Measurements from ENCODE around the gene NLRP6. TPM values are rescaled to one million over a fixed set of nuclear protein-coding genes. Genes with fewer than 3 reads are reported as not detected.
"Not testable (repeated sequence)": the region's sequence is repeated elsewhere in the genome, so short reads cannot be mapped to it uniquely, and the experiment has no call there.

NLRP6 gene
- total RNA-seq, 1 experiment from 2014 or later = not detected

DNA sequence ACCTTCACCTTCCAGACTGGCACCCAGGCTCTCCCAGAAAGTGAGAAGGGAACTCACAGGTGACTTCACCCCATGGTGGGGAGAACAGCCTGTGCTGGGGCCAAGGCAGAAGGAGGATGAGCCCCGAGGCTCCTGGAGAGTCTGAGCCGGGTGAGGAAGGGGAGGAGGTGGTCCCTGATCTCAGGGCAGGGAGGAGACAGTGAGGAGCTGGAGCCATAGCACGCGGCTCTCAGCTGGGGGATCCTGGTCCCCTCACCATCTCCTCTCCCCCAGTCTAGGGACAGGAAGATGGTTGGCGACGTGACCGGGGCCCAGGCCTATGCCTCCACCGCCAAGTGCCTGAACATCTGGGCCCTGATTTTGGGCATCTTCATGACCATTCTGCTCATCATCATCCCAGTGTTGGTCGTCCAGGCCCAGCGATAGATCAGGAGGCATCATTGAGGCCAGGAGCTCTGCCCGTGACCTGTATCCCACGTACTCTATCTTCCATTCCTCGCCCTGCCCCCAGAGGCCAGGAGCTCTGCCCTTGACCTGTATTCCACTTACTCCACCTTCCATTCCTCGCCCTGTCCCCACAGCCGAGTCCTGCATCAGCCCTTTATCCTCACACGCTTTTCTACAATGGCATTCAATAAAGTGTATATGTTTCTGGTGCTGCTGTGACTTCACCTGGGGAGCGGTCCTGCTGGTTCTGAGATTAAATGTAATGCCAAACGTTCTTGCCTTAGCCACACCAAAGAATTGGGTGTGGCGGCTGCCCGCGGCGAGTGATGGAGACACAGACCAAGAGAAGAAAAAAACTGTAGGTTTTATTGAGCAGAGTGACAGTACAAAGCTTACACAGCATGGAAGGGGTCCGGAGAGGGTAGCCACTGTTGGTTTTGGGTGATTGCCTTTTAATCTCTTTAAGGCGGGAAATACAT lies 30.8 kb downstream of the NLRP6 start:
- peak overlapping the region; percentile 31; the same call in 1 of the 2 replicates for H3K4me2 ChIP-seq
- intact Hi-C loops (cut with micrococcal nuclease; ENCODE audit: unreplicated experiment) = loop anchor here (5.0 kb wide), 2 partner anchors 48 to 138 kb away; no protein-coding TSS in a partner anchor
- TSS peak; percentile 68 for BruUV-seq (replicated peaks)
- H3K9me2 ChIP-seq (ENCODE audit: insufficient read depth); POLR2A ChIA-PET (ENCODE audit: unreplicated experiment); H3K36me3 ChIP-seq (ENCODE audit: low read depth); H2AFZ ChIP-seq; CTCF ChIA-PET; H3K79me2 ChIP-seq (ENCODE audit: low read depth); H3K27me3 ChIP-seq (ENCODE audit: insufficient read depth, low read depth); H3K27ac ChIP-seq; H3K4me1 ChIP-seq (replicated peaks; ENCODE audit: insufficient read depth); H3F3A ChIP-seq (ENCODE audit: insufficient read depth, low read depth); H4K20me1 ChIP-seq (ENCODE audit: insufficient read depth); H3K9me3 ChIP-seq (ENCODE audit: insufficient read depth, low read depth); H3K4me3 ChIP-seq: not testable (repeated sequence)
- DNase-seq = peak; percentile 70 to 72

DNA sequence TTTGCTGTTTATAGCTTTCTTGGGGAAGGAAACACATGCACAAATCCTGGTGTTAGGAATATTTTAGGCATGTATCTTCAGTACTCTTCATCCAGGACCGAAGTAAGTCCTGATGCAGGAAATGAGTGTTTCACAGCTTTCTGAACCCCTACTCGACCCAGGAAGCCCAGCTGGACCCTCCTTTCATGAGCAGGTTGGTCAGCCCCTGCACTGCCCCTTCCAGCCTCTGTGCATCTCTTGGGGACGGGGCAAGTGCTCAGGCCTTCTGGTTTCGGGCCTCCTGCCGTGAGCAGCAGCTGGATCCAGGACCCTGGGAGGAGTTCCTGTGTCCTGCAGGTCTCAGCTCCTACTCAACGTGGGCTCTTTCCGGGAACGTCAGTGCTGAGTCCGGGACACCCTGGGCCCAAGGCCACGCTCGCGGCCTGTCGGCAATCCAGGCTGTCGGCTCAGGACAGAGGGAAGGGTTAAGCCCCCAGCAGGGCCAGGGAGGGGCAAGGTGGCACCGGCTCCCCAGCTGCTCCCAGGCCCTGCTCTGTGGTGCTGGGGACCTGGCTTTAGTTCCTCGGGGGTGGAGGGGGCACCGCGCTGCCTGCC lies 31.9 kb downstream of the NLRP6 start:
- H3K27ac ChIP-seq; H4K20me1 ChIP-seq (ENCODE audit: insufficient read depth); H3K4me1 ChIP-seq (replicated peaks; ENCODE audit: insufficient read depth); BruUV-seq (replicated peaks); H3K36me3 ChIP-seq (ENCODE audit: low read depth); H3K9me3 ChIP-seq (ENCODE audit: insufficient read depth, low read depth); H3F3A ChIP-seq (ENCODE audit: insufficient read depth, low read depth); H3K9me2 ChIP-seq (ENCODE audit: insufficient read depth); DNase-seq; POLR2A ChIA-PET (ENCODE audit: unreplicated experiment); H2AFZ ChIP-seq; H3K27me3 ChIP-seq (ENCODE audit: insufficient read depth, low read depth); H3K79me2 ChIP-seq (ENCODE audit: low read depth); H3K4me3 ChIP-seq; CTCF ChIA-PET: not testable (repeated sequence)
- H3K4me2 ChIP-seq = peak overlapping the region; percentile 31; the same call in 1 of the 2 replicates
- intact Hi-C loops (cut with micrococcal nuclease; ENCODE audit: unreplicated experiment) = loop anchor here (5.0 kb wide), 2 partner anchors 47 to 137 kb away; no protein-coding TSS in a partner anchor

DNA sequence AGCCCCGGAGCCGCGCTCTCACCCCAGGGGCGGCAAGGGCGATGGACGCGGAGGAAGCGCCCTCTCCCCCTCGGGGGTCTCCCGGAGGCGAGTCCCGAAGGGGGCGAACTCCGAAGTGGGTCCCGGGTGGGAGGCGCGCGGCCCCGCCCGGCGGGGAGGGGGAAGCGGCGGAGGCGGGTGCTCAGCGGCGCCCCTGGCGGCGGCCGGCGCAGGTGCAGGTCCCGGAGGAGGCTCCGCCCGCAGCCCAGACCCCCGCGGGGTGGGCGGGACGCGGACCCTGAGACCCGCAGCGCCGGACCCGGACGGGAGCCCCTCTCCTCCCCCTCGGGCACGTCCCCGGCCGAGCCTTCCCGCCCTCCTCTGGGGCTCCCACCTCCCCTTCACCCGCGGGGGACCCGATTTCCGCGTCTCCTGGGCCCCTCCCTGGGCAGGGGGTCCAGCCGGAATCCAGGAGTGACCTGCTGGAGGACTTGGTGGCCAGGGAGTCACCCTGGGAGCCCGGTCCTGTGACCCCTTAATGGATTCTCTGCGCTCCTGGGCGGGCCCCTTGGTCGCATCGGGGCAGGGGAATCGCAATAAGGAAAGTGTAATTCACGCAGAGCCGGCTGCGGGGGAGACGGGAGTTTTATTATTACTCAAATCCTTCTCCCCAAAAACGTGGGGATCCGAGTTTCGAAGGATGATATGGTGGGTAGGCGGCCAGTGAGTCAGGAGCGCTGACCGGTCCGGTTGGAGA lies 33.0 kb downstream of the NLRP6 start:
- H3K9me2 ChIP-seq (ENCODE audit: insufficient read depth); H3K27me3 ChIP-seq (ENCODE audit: insufficient read depth, low read depth); H3K9me3 ChIP-seq (ENCODE audit: insufficient read depth, low read depth); CTCF ChIA-PET; DNase-seq; POLR2A ChIA-PET (ENCODE audit: unreplicated experiment); H3K4me3 ChIP-seq; BruUV-seq (replicated peaks); H3K79me2 ChIP-seq (ENCODE audit: low read depth); H2AFZ ChIP-seq; H3K4me2 ChIP-seq; H3K36me3 ChIP-seq (ENCODE audit: low read depth); H3K4me1 ChIP-seq (replicated peaks; ENCODE audit: insufficient read depth); H3K27ac ChIP-seq; H3F3A ChIP-seq (ENCODE audit: insufficient read depth, low read depth); H4K20me1 ChIP-seq (ENCODE audit: insufficient read depth); intact Hi-C loops (cut with micrococcal nuclease; ENCODE audit: unreplicated experiment): not testable (repeated sequence)

DNA sequence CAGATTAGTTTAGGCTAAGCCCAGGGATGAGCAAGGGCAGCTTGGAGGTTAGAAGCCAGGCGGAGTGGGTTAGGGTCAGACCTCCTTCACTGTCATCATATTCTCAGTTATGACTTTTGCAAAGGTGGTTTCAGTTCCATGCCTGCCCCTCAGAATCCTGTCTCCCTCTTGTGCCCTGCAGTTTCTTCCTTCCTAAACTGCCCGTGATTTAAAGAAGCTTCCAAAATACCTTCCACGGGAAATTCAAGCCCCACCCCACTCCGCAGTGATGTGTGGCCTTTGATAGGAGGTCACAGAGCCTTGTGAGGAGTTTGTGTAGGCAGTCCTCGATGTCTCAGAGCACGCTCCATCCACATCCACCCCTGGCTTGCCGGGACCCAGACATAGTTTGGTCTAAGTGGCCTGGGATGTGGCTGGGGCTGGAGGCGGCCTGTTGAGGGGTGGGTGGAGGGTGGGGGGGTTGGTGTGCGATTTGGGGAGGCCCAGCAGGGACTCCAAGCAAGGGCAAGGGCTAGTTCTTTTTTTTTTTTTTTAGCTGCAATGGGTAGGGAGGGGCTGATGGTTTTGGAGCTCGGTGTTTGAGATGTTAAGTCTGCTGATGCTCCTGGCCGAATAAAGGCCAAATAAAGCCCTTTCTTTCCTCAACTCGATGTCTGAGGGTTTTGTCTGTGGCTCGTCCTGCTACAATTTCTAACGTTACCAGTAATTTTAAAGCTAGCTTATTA lies 34.0 kb downstream of the NLRP6 start:
- Histone ChIP-seq H3K4me1 (replicated peaks; ENCODE audit: insufficient read depth) (peaks cover 10% of the 10 kb centered on the region), H3F3A (ENCODE audit: insufficient read depth, low read depth) (peaks cover 6% of the 10 kb centered on the region; the same call in 1 of the 2 replicates), H2AFZ (no peak overlapping the region), H3K79me2 (ENCODE audit: low read depth) (no peaks in the 10 kb centered on the region), H3K4me3 (no peak overlapping the region), H3K27ac (no peak overlapping the region), H3K27me3 (ENCODE audit: insufficient read depth, low read depth) (no peaks in the 10 kb centered on the region), H3K36me3 (ENCODE audit: low read depth) (no peaks in the 10 kb centered on the region), H3K9me3 (ENCODE audit: insufficient read depth, low read depth) (no peaks in the 10 kb centered on the region), H3K4me2 (no peak overlapping the region), H3K9me2 (ENCODE audit: insufficient read depth) (no peaks in the 10 kb centered on the region), H4K20me1 (ENCODE audit: insufficient read depth) (no peaks in the 10 kb centered on the region)
- DNase-seq = no peak
- ChIA-PET POLR2A (ENCODE audit: unreplicated experiment) (interaction anchor here (0.6 kb wide), 1 partner anchor 22 kb away, joined by 5 read pairs; no protein-coding TSS in a partner anchor), CTCF (interaction anchor here (0.6 kb wide), 1 partner anchor 75 kb away, joined by 13 read pairs; the partner anchor contains the start of gene PSMD13)
- TF ChIP-seq EZH2 (IDR thresholded peaks at IDR 0.05; ENCODE audit: low read depth) = no peak
- TF ChIP-seq, protein P1, sequence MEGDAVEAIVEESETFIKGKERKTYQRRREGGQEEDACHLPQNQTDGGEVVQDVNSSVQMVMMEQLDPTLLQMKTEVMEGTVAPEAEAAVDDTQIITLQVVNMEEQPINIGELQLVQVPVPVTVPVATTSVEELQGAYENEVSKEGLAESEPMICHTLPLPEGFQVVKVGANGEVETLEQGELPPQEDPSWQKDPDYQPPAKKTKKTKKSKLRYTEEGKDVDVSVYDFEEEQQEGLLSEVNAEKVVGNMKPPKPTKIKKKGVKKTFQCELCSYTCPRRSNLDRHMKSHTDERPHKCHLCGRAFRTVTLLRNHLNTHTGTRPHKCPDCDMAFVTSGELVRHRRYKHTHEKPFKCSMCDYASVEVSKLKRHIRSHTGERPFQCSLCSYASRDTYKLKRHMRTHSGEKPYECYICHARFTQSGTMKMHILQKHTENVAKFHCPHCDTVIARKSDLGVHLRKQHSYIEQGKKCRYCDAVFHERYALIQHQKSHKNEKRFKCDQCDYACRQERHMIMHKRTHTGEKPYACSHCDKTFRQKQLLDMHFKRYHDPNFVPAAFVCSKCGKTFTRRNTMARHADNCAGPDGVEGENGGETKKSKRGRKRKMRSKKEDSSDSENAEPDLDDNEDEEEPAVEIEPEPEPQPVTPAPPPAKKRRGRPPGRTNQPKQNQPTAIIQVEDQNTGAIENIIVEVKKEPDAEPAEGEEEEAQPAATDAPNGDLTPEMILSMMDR (conservative IDR thresholded peaks at IDR 0.05) = no peak
- no TSS peak for BruUV-seq (replicated peaks)
- intact Hi-C loops (cut with micrococcal nuclease; ENCODE audit: unreplicated experiment) = no loop called here

Measured in PC-9 (cell line).